GM19023 (cell line): ENCODE measurements around the gene MASP2.
"Not testable (repeated sequence)": the region's sequence is repeated elsewhere in the genome, so short reads cannot be mapped to it uniquely, and the experiment has no call there.

Source experiments
- ATAC-seq: cut with Tn5 transposase; IDR thresholded peaks from one replicate; pipeline ENCODE4 v1.9.1; 2021; ENCODE audit warnings: mild to moderate bottlenecking, moderate library complexity; ENCODE audit not compliant: unreplicated experiment

Gene MASP2

GRCh38 chr1:11058595-11059154 is 11.6 kb upstream of the MASP2 start:
- ATAC-seq = no peak

GRCh38 chr1:11058026-11058425 is 11.0 kb upstream of the MASP2 start:
- no peak for ATAC-seq

DNA sequence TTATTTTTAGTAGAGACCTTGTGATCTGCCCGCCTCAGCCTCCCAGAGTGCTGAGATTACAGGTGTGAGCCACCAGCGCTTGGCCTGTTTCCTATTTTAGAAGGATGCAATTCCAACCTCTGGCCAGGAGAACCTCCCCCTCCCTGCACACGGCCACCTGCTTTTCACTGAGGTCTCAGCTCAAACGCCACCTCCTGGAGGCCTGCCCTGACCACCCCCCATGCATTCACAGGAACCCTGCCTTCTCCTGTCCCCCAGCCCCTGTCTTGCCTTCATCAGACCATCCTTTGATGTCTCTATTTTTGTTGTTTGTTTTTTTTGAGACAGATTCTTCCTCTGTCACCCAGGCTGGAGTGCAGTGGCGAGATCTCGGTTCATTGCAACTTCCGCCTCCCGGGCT is 10.4 kb upstream of the MASP2 start:
- ATAC-seq = no peak

DNA sequence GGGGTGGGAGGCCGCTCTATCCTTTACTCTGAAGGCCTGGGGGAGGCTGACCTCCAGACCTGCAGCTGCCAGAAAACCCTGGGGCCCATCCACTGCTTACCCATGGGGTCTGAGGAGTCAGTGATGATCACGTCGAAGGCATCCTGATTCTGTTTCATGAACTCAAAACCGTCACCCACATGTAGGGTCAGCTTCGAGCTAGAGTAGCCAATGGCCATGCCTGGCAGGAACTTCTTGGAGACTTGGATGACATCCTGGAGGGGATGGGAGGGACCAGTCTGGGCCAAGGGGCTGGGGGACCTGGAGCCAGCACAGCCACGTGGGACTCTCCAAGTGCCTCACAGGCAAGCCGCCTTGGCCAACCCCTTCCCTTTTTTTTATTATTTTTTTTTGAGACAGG is 9.5 kb upstream of the MASP2 start:
- ATAC-seq = no peak

GRCh38 chr1:11055676-11056075 is 8.6 kb upstream of the MASP2 start:
- no peak for ATAC-seq

DNA sequence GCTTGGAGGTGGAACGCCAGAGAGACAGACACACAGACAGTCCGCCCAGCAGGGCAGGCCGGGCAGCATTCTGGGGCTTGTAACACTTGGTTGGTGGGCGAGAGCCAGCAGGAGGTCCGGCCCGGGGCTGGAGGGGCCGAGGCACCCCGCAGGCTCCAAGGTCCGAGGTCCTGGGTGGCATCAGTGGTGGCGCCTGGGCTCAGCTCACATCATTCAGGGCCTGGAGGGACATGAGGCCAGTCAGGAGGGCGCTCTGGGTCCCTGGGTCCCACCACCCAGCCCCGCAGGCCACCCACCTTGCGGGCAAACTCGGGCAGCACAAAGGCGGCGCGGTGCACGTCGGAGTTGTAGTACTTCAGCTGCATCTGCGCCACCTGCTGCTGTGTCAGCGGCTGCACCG is 7.6 kb upstream of the MASP2 start:
- no peak for ATAC-seq

- ATAC-seq = no peak
Measured at GRCh38 chr1:11054181-11054580, 7.1 kb upstream of the MASP2 start.

GRCh38 chr1:11053758-11054137 is 6.7 kb upstream of the MASP2 start:
- no peak for ATAC-seq

DNA sequence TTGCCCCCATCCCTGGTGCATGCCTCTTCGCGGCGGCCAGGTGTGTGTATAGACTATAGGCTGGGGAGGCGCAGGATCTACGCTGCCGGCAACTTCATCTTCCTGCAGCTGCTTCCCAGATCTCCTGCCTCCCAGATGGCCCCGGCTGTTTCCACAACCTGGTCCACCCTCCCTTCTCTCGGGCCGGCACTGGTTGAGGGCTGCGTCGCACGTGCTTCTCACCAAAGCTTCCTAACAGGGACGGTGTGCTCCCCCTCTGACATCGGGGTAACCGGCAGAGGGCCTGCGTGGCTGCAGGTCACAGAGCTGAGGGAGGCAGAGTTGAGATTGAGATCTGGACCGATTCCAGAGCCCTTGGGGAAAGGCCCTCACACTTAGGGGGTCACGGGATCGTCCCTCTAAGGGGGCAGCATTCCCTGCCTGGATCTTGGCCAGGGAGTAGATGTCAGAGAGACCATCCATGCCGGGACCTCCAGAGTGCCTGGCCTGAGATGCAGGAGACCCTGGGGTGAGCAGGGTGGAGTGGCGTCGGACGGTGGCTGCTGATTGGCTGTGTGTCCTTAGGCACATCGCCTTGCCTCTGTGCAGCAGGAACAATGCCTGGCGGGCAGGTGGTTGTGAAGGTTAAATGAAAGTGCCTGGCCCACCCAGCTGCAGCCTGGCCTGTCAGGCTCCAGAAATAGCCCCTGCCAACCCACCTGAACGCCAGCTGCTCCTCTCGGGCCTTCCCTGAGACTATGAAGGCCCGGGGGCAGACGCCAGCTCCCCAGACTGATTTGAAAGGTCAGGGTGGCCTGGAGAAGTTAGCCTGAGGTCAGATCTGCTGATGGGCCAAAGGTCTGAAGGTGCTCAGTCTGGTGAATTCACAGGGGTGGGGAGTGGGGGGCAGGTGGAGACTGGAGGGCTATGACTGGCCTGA is 6.1 kb upstream of the MASP2 start:
- ATAC-seq = no peak

DNA sequence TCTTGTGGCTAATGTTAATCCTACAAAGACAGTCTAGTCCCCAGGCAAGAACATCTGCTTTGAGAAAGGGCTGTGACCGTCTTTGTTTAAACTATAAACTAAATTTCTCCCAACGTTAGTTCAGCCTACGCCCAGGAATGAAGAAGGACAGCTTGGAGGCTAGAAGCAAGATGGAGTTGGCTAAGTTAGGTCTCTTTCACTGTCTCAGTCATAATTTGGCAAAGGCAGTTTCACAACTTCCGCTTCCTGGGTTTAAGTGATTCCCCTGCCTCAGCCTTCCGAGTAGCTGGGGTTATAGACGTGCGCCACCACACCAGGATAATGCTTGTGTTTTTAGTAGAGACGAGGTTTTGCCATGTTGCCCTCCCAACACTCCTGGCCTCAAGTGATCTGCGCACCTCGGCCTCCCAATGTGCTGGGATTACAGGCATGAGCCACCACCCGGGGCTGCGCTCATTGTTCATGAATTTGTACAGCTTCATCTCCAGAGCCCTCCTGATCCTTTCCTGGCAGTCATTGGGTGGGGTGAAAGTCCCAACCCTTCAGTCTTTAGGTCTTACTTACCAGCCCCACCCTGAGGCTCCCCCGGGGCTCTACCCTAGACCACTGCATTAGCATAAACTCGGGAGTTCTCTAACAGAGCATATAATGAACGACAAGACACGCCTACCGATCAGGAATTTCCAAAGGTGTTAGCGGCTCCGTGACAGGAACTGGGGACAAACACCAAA is 4.9 kb upstream of the MASP2 start:
- no peak for ATAC-seq

GRCh38 chr1:11051121-11051520 is 4.1 kb upstream of the MASP2 start:
- not testable (repeated sequence) for ATAC-seq

- no peak for ATAC-seq
Measured at GRCh38 chr1:11046270-11046566, 821 bp downstream of the MASP2 start.

DNA sequence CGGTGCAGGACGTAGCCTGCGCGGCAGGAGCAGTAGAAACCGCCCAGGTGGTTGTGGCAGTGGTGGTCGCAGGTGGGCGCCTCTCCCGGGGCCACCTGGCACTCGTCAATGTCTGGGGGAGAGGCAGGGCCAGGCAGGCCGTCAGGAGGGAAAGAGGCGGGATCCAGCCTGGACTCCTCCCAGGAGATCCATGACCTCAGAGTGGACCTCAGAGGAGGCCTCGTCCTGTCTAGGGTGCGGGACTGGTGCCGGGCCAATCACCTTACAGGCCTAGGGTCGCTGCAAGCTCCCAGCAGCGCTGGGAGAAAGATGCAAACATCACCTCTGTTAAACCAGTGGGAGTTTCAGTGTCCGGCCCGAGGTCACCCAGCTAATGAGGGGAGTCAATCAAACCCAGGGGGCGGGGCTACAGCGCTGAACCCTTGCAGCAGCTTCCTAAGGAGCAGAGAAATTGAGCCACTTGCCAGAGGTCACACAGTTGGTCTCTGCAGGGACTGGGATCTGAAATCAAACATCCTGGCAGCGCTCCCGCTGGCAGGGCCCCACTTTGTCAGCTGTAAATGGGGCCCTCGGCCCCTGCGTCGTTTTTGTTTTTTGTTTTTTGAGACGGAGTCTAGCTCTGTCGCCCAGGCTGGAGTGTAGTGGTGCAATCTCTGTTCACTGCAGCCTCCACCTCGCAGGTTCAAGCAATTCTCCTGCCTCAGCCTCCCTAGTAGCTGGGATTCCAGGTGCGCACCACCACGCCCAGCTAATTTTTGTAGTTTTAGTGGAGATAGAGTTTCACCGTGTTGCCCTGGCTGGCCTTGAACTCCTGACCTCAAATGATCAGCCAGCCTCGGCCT is 1.4 kb downstream of the MASP2 start:
- no peak for ATAC-seq

GRCh38 chr1:11044849-11045427 is 2.1 kb downstream of the MASP2 start:
- ATAC-seq = no peak

DNA sequence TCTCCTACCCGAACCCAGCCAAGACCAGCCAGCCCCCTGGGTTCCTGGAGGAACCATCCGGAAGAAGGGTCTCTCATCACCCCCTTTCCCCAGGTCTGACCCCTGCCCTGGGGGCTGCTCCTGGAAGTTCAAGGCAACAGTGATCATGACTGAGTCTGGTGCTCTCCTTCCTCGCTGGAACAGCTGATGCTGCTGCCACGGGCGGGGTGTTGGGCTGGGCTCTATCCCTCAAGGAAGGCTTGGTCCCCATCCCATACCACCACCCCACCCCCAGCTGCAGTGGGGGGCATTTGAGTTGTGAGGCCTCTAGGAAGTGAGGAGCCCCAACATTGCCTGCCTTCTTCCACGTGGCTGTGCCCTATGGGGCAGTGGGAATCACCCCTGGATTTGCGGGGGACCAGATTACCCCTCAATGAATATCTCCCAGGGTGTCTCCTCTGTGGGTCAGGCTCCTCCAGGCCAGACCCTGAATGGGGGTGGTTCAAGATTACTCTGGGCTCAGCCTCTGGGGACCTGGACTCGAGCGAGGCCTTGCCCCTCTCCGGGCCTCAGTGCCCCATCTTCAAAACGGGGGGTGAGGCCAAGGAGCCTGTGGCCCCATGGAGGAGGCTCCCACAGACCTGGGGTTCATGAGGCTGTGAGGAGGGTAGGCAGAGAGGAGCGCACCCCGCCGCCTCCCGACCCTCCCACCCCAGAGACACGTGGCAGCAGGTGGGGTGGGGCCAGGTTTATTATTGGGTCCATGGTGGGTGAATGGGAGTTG is 2.8 kb downstream of the MASP2 start:
- ATAC-seq = no peak

DNA sequence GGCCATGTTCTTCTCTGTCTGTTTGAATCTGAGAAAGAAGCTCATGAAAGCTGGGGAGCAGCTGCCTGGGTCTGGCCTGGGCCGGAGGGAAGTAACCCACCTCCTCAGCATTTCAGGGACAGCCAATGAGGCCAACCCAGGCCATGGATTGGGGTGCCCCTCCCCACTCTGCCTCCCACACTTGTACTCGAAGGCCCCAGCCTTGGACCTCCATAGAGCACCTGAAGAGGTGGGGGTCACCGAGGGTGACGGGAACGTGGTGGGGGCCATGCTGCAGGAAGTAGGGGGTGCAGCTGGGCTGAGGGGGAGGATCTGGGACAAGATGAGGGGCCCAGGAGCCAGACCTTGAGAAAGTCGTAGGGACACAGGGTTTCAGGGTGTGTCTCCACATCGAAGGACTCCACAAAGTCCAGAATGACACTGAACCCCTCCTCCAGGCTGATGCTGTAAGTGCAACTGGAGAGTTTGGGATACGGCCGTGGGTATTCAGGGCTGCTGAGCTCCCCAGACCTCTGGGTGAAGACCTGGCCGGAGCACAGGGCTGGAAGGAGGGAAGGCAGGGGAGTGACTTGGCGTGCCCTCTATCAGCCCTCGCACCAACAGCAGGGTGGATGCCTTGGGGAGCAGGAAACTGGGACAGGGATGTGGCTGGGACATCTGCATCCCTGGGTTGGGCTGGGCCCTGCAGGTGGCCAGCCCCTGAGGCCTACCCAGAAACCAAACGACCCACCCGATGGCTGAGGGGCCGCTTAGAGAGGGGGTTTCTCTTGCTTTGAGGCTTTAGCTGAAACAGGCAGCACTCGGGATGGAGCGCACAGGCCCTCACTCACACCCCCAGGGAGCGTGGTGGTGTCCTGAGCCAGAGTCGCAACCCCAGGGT is 3.8 kb downstream of the MASP2 start:
- no peak for ATAC-seq

GRCh38 chr1:11042065-11042464 is 5.0 kb downstream of the MASP2 start:
- no peak for ATAC-seq

DNA sequence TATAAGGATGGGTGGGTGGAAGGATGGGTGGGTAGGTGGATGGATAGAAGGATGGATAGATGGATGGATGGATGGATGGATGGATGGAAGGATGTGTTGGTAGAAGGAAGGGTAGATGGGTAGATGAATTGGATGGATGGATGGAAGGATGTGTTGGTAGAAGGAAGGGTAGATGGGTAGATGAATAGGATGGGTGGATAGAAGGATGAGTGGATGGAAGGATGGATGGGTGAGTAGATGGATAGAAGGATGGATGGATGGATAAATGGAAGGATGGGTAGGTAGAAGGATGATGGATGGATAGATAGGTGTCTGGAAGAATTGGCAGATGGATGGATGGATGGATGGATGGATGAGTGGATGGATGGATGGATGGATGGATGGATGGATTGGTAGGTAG is 6.0 kb downstream of the MASP2 start:
- no peak for ATAC-seq

DNA sequence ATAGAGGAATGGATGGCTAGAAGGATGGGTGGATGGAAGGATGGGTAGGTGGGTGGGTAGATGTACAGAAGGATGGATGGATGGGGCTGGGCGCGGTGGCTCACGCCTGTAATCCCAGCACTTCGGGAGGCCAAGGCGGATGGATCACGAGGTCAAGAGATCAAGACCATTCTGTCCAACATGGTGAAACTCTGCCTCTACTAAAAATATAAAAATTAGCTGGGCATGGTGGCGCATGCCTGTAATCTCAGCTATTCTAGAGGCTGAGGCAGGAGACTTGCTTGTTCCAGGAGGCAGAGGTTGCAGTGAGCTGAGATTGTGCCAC is 7.0 kb downstream of the MASP2 start:
- ATAC-seq = not testable (repeated sequence)
